ENCODE data around the gene ACBD4. TPM values are rescaled to one million over a fixed set of nuclear protein-coding genes. Genes with fewer than 3 reads are reported as not detected.

ACBD4 gene
- total RNA-seq, 1 experiment from 2014 or later, result 7.7 TPM

GRCh38 chr17:45087978-45088377 lies 47.5 kb upstream of the ACBD4 start:
- CTCF ChIA-PET, result no interaction called here
- no TSS peak for BruUV-seq (replicated peaks)
- no peak for DNase-seq (ENCODE audit: low read depth, low spot score)

DNA sequence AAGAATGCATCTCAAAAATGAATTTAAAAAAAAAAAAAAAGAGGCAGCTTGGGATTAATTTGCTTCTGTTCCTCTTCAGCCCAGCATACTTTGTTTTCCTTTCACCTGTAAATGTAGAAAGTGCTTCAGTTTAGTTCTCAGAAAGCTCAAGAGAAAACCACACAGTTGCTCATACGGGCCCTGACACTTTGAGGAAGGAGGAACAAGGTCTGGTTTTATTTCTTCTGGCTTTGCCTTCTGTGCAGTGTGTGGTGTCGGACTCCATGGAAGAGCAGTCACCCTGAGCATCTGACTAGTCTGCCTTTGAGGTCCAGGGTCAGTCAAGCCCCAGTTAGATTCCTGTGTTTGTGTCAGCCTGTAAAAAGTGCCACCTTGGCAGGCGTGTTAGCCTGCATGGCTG lies 46.7 kb upstream of the ACBD4 start:
- in situ Hi-C loops (cut with HindIII; ENCODE audit: low pct_unique_long_range_greater_than_20kb, low sequenced_read_pairs), result no loop called here
- TF ChIP-seq SIN3A (IDR thresholded peaks at IDR 0.05; ENCODE audit: borderline replicate concordance, insufficient read depth, low read depth, low read length) (no peak), TCF7L2 (IDR thresholded peaks at IDR 0.05; ENCODE audit: low read depth, low read length) (no peak), POLR2AphosphoS5 (IDR thresholded peaks at IDR 0.05; ENCODE audit: low read depth, low read length) (no peak)
- TF ChIP-seq, protein P1, sequence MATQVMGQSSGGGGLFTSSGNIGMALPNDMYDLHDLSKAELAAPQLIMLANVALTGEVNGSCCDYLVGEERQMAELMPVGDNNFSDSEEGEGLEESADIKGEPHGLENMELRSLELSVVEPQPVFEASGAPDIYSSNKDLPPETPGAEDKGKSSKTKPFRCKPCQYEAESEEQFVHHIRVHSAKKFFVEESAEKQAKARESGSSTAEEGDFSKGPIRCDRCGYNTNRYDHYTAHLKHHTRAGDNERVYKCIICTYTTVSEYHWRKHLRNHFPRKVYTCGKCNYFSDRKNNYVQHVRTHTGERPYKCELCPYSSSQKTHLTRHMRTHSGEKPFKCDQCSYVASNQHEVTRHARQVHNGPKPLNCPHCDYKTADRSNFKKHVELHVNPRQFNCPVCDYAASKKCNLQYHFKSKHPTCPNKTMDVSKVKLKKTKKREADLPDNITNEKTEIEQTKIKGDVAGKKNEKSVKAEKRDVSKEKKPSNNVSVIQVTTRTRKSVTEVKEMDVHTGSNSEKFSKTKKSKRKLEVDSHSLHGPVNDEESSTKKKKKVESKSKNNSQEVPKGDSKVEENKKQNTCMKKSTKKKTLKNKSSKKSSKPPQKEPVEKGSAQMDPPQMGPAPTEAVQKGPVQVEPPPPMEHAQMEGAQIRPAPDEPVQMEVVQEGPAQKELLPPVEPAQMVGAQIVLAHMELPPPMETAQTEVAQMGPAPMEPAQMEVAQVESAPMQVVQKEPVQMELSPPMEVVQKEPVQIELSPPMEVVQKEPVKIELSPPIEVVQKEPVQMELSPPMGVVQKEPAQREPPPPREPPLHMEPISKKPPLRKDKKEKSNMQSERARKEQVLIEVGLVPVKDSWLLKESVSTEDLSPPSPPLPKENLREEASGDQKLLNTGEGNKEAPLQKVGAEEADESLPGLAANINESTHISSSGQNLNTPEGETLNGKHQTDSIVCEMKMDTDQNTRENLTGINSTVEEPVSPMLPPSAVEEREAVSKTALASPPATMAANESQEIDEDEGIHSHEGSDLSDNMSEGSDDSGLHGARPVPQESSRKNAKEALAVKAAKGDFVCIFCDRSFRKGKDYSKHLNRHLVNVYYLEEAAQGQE (IDR thresholded peaks at IDR 0.05; ENCODE audit: insufficient read depth in 1 of 2, low read depth in 2 of 2, low read length in 1 of 2), result no peak
- TF ChIP-seq, protein P2, sequence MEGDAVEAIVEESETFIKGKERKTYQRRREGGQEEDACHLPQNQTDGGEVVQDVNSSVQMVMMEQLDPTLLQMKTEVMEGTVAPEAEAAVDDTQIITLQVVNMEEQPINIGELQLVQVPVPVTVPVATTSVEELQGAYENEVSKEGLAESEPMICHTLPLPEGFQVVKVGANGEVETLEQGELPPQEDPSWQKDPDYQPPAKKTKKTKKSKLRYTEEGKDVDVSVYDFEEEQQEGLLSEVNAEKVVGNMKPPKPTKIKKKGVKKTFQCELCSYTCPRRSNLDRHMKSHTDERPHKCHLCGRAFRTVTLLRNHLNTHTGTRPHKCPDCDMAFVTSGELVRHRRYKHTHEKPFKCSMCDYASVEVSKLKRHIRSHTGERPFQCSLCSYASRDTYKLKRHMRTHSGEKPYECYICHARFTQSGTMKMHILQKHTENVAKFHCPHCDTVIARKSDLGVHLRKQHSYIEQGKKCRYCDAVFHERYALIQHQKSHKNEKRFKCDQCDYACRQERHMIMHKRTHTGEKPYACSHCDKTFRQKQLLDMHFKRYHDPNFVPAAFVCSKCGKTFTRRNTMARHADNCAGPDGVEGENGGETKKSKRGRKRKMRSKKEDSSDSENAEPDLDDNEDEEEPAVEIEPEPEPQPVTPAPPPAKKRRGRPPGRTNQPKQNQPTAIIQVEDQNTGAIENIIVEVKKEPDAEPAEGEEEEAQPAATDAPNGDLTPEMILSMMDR (IDR thresholded peaks at IDR 0.05), result no peak
- ChIA-PET POLR2A (no interaction called here), CTCF (no interaction called here)
- no peaks in the 10 kb centered on the region for H3K9me3 ChIP-seq (ENCODE audit: control insufficient read depth, insufficient read depth, low read depth, low read length)
- ATAC-seq (no peak), DNase-seq (ENCODE audit: low read depth, low spot score) (no peak)
- TSS peak; percentile 68 for BruUV-seq (replicated peaks)
- peaks cover 8% of the 10 kb centered on the region for H3K36me3 ChIP-seq (ENCODE audit: control insufficient read depth, insufficient read depth, low read length)
- no peaks in the 10 kb centered on the region for H3K27me3 ChIP-seq (ENCODE audit: control insufficient read depth, insufficient read depth, low read length)
- peaks cover 11% of the 10 kb centered on the region for H3K4me1 ChIP-seq (ENCODE audit: control insufficient read depth, insufficient read depth, low read length)
- H3K4me3 ChIP-seq (ENCODE audit: low read depth in 2 of 2, low read length in 2 of 2), result no peak overlapping the region
- no peak overlapping the region for H3K27ac ChIP-seq (ENCODE audit: low read length)
- intact Hi-C loops (cut with micrococcal nuclease; ENCODE audit: unreplicated experiment), result no loop called here

More at GRCh38 chr17:45087978-45088377, 47.5 kb upstream of the ACBD4 start:
- Histone ChIP-seq H3K4me1 (ENCODE audit: control insufficient read depth, insufficient read depth, low read length) (peaks cover 5% of the 10 kb centered on the region), H3K9me3 (ENCODE audit: control insufficient read depth, insufficient read depth, low read depth, low read length) (no peaks in the 10 kb centered on the region), H3K27ac (ENCODE audit: low read length) (no peak overlapping the region), H3K4me3 (ENCODE audit: low read depth in 2 of 2, low read length in 2 of 2) (no peak overlapping the region), H3K36me3 (ENCODE audit: control insufficient read depth, insufficient read depth, low read length) (peaks cover 7% of the 10 kb centered on the region), H3K27me3 (ENCODE audit: control insufficient read depth, insufficient read depth, low read length) (no peaks in the 10 kb centered on the region)
- TF ChIP-seq POLR2AphosphoS5 (IDR thresholded peaks at IDR 0.05; ENCODE audit: low read depth, low read length) (no peak), TCF7L2 (IDR thresholded peaks at IDR 0.05; ENCODE audit: low read depth, low read length) (no peak), SIN3A (IDR thresholded peaks at IDR 0.05; ENCODE audit: borderline replicate concordance, insufficient read depth, low read depth, low read length) (no peak)
- TF ChIP-seq, protein P2 (IDR thresholded peaks at IDR 0.05), result no peak
- TF ChIP-seq, protein P1 (IDR thresholded peaks at IDR 0.05; ENCODE audit: insufficient read depth in 1 of 2, low read depth in 2 of 2, low read length in 1 of 2), result no peak
- in situ Hi-C loops (cut with HindIII; ENCODE audit: low pct_unique_long_range_greater_than_20kb, low sequenced_read_pairs), result no loop called here
- POLR2A ChIA-PET, result no interaction called here
- intact Hi-C loops (cut with micrococcal nuclease; ENCODE audit: unreplicated experiment), result no loop called here
- no peak for ATAC-seq

All from Panc1 (cell line).